Measurements from ENCODE around the gene TENM4. TPM values are rescaled to one million over a fixed set of nuclear protein-coding genes. Genes with fewer than 3 reads are reported as not detected.

Gene TENM4
- total RNA-seq, 1 donor from 2014 or later: not detected

GRCh38 chr11:78929906-78930220 is 511.0 kb downstream of the TENM4 start:
- Mint-ChIP-seq H3K36me3 (ENCODE audit: low read depth) (no peaks in the 10 kb centered on the region), H3K27me3 (ENCODE audit: low read depth) (peaks cover 4% of the 10 kb centered on the region), H3K9me3 (no peaks in the 10 kb centered on the region), H3K27ac (no peak overlapping the region), H3K4me3 (ENCODE audit: low read depth) (no peak overlapping the region), H3K4me1 (ENCODE audit: low read depth) (no peaks in the 10 kb centered on the region)
- intact Hi-C loops (cut with micrococcal nuclease): no loop called here
- DNase-seq (ENCODE audit: low spot score): no peak

GRCh38 chr11:78929207-78929905 is 511.5 kb downstream of the TENM4 start:
- H3K4me1 Mint-ChIP-seq (ENCODE audit: low read depth): no peaks in the 10 kb centered on the region
- intact Hi-C loops (cut with micrococcal nuclease): no loop called here
- no peak overlapping the region for H3K27ac Mint-ChIP-seq
- no peaks in the 10 kb centered on the region for H3K36me3 Mint-ChIP-seq (ENCODE audit: low read depth)
- peaks cover 4% of the 10 kb centered on the region for H3K27me3 Mint-ChIP-seq (ENCODE audit: low read depth)
- no peak for DNase-seq (ENCODE audit: low spot score)
- H3K4me3 Mint-ChIP-seq (ENCODE audit: low read depth): no peak overlapping the region
- no peaks in the 10 kb centered on the region for H3K9me3 Mint-ChIP-seq

GRCh38 chr11:78927511-78927910 is 513.3 kb downstream of the TENM4 start:
- intact Hi-C loops (cut with micrococcal nuclease): no loop called here
- Mint-ChIP-seq H3K4me1 (ENCODE audit: low read depth) (no peaks in the 10 kb centered on the region), H3K9me3 (no peaks in the 10 kb centered on the region), H3K27me3 (ENCODE audit: low read depth) (peaks cover 4% of the 10 kb centered on the region), H3K36me3 (ENCODE audit: low read depth) (no peaks in the 10 kb centered on the region), H3K27ac (no peak overlapping the region), H3K4me3 (ENCODE audit: low read depth) (no peak overlapping the region)
- DNase-seq (ENCODE audit: low spot score): no peak

- Mint-ChIP-seq H3K27ac (no peak overlapping the region), H3K36me3 (ENCODE audit: low read depth) (no peaks in the 10 kb centered on the region), H3K4me1 (ENCODE audit: low read depth) (no peaks in the 10 kb centered on the region), H3K4me3 (ENCODE audit: low read depth) (no peak overlapping the region), H3K9me3 (no peaks in the 10 kb centered on the region), H3K27me3 (ENCODE audit: low read depth) (peaks cover 4% of the 10 kb centered on the region)
- no peak for DNase-seq (ENCODE audit: low spot score)
- intact Hi-C loops (cut with micrococcal nuclease): no loop called here
Measured at GRCh38 chr11:78926633-78927338, 514.0 kb downstream of the TENM4 start.

- Mint-ChIP-seq H3K9me3 (no peaks in the 10 kb centered on the region), H3K36me3 (ENCODE audit: low read depth) (no peaks in the 10 kb centered on the region)
- intact Hi-C loops (cut with micrococcal nuclease): no loop called here
Measured at GRCh38 chr11:78925387-78925786, 515.4 kb downstream of the TENM4 start.

GRCh38 chr11:78922859-78923625 is 517.8 kb downstream of the TENM4 start:
- Mint-ChIP-seq H3K9me3 (no peaks in the 10 kb centered on the region), H3K27ac (no peak overlapping the region), H3K36me3 (ENCODE audit: low read depth) (no peaks in the 10 kb centered on the region), H3K27me3 (ENCODE audit: low read depth) (peaks cover 4% of the 10 kb centered on the region), H3K4me1 (ENCODE audit: low read depth) (no peaks in the 10 kb centered on the region), H3K4me3 (ENCODE audit: low read depth) (no peak overlapping the region)
- DNase-seq (ENCODE audit: low spot score): no peak
- intact Hi-C loops (cut with micrococcal nuclease): no loop called here

More at GRCh38 chr11:78925387-78925786, 515.4 kb downstream of the TENM4 start:
- H3K27me3 Mint-ChIP-seq (ENCODE audit: low read depth): peaks cover 4% of the 10 kb centered on the region
- no peak overlapping the region for H3K4me3 Mint-ChIP-seq (ENCODE audit: low read depth)
- no peak overlapping the region for H3K27ac Mint-ChIP-seq
- H3K4me1 Mint-ChIP-seq (ENCODE audit: low read depth): no peaks in the 10 kb centered on the region
- no peak for DNase-seq (ENCODE audit: low spot score)

GRCh38 chr11:78921509-78921908 is 519.3 kb downstream of the TENM4 start:
- Mint-ChIP-seq H3K36me3 (ENCODE audit: low read depth) (no peaks in the 10 kb centered on the region), H3K9me3 (no peaks in the 10 kb centered on the region), H3K27me3 (ENCODE audit: low read depth) (peaks cover 1% of the 10 kb centered on the region), H3K4me3 (ENCODE audit: low read depth) (no peak overlapping the region), H3K27ac (no peak overlapping the region), H3K4me1 (ENCODE audit: low read depth) (no peaks in the 10 kb centered on the region)
- DNase-seq (ENCODE audit: low spot score): no peak
- intact Hi-C loops (cut with micrococcal nuclease): no loop called here

GRCh38 chr11:78920329-78920728 is 520.5 kb downstream of the TENM4 start:
- intact Hi-C loops (cut with micrococcal nuclease): no loop called here
- Mint-ChIP-seq H3K36me3 (ENCODE audit: low read depth) (no peaks in the 10 kb centered on the region), H3K9me3 (no peaks in the 10 kb centered on the region), H3K4me1 (ENCODE audit: low read depth) (no peaks in the 10 kb centered on the region), H3K27ac (no peak overlapping the region), H3K4me3 (ENCODE audit: low read depth) (no peak overlapping the region), H3K27me3 (ENCODE audit: low read depth) (peaks cover 1% of the 10 kb centered on the region)
- DNase-seq (ENCODE audit: low spot score): no peak

- H3K27ac Mint-ChIP-seq: no peak overlapping the region
- H3K4me1 Mint-ChIP-seq (ENCODE audit: low read depth): no peaks in the 10 kb centered on the region
- no peaks in the 10 kb centered on the region for H3K9me3 Mint-ChIP-seq
- DNase-seq (ENCODE audit: low spot score): no peak
- H3K36me3 Mint-ChIP-seq (ENCODE audit: low read depth): no peaks in the 10 kb centered on the region
- intact Hi-C loops (cut with micrococcal nuclease): no loop called here
- H3K27me3 Mint-ChIP-seq (ENCODE audit: low read depth): no peaks in the 10 kb centered on the region
- H3K4me3 Mint-ChIP-seq (ENCODE audit: low read depth): no peak overlapping the region
Measured at GRCh38 chr11:78916759-78917158, 524.1 kb downstream of the TENM4 start.

- H3K4me3 Mint-ChIP-seq (ENCODE audit: low read depth): no peak overlapping the region
- no peaks in the 10 kb centered on the region for H3K9me3 Mint-ChIP-seq
- DNase-seq (ENCODE audit: low spot score): no peak
- no peaks in the 10 kb centered on the region for H3K36me3 Mint-ChIP-seq (ENCODE audit: low read depth)
- intact Hi-C loops (cut with micrococcal nuclease): no loop called here
- H3K4me1 Mint-ChIP-seq (ENCODE audit: low read depth): no peaks in the 10 kb centered on the region
- no peak overlapping the region for H3K27ac Mint-ChIP-seq
- H3K27me3 Mint-ChIP-seq (ENCODE audit: low read depth): no peaks in the 10 kb centered on the region
Measured at GRCh38 chr11:78914503-78914902, 526.3 kb downstream of the TENM4 start.

GRCh38 chr11:78912778-78913177 is 528.1 kb downstream of the TENM4 start:
- H3K4me3 Mint-ChIP-seq (ENCODE audit: low read depth): no peak overlapping the region
- no peak overlapping the region for H3K27ac Mint-ChIP-seq
- H3K27me3 Mint-ChIP-seq (ENCODE audit: low read depth): no peaks in the 10 kb centered on the region
- H3K36me3 Mint-ChIP-seq (ENCODE audit: low read depth): no peaks in the 10 kb centered on the region
- DNase-seq (ENCODE audit: low spot score): no peak
- no peaks in the 10 kb centered on the region for H3K4me1 Mint-ChIP-seq (ENCODE audit: low read depth)
- H3K9me3 Mint-ChIP-seq: no peaks in the 10 kb centered on the region
- intact Hi-C loops (cut with micrococcal nuclease): no loop called here

GRCh38 chr11:78910322-78910721 is 530.5 kb downstream of the TENM4 start:
- intact Hi-C loops (cut with micrococcal nuclease): no loop called here
- H3K9me3 Mint-ChIP-seq: no peaks in the 10 kb centered on the region
- H3K27me3 Mint-ChIP-seq (ENCODE audit: low read depth): peaks cover 1% of the 10 kb centered on the region
- no peaks in the 10 kb centered on the region for H3K36me3 Mint-ChIP-seq (ENCODE audit: low read depth)
- H3K4me3 Mint-ChIP-seq (ENCODE audit: low read depth): no peak overlapping the region
- no peak overlapping the region for H3K27ac Mint-ChIP-seq
- no peaks in the 10 kb centered on the region for H3K4me1 Mint-ChIP-seq (ENCODE audit: low read depth)
- DNase-seq (ENCODE audit: low spot score): no peak

GRCh38 chr11:78909386-78909785 is 531.4 kb downstream of the TENM4 start:
- H3K4me1 Mint-ChIP-seq (ENCODE audit: low read depth): no peaks in the 10 kb centered on the region
- no peak overlapping the region for H3K4me3 Mint-ChIP-seq (ENCODE audit: low read depth)
- intact Hi-C loops (cut with micrococcal nuclease): no loop called here
- no peaks in the 10 kb centered on the region for H3K9me3 Mint-ChIP-seq
- H3K27ac Mint-ChIP-seq: no peak overlapping the region
- DNase-seq (ENCODE audit: low spot score): no peak
- no peaks in the 10 kb centered on the region for H3K36me3 Mint-ChIP-seq (ENCODE audit: low read depth)
- peaks cover 1% of the 10 kb centered on the region for H3K27me3 Mint-ChIP-seq (ENCODE audit: low read depth)

All from activated T-helper 2 cell treated with anti-CD3 and anti-CD28 coated beads, Interferon-gamma antibody, Interleukin-2, Interleukin-4, amounts not matched to agents 10 μg/mL and 5 μg/mL and 100 μg/mL, durations not matched to agents 14 hours and 24 hours and 36 hours (primary cell).